Measurements from ENCODE around the gene TBCB.
"Not testable (repeated sequence)": the region's sequence is repeated elsewhere in the genome, so short reads cannot be mapped to it uniquely, and the experiment has no call there.

Gene TBCB

DNA sequence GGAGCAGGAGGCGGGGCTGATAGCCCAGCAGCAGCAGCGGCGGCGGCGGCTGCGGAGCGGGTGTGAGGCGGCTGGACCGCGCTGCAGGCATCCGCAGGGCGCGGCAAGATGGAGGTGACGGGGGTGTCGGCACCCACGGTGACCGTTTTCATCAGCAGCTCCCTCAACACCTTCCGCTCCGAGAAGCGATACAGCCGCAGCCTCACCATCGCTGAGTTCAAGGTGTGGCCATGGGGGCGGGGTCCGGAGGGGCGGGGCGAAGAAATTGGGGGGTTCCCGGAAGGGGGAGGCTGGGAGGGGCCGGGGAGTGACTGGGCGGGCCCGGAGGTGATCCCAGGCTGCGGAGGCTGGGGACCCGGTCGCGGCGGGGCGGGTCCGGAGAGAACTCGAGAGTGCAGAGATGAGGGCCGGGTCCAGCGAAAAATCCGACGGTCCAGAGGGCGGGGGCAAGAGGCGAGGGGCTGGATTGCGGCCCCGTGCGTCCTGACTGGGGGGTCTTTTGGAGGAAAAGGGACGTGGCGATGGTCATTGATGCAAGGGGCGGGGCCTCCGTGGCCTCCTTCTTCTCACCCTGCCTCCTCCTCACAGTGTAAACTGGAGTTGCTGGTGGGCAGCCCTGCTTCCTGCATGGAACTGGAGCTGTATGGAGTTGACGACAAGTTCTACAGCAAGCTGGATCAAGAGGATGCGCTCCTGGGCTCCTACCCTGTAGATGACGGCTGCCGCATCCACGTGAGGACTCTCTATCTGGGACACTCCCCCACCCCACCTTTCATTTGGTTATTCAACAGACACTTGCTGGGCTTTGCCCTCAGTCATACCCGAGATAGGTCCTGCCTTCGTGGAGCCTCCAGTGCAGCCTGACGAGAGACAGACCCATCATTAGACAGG is at the start of gene TBCB:
Gene TBCB, plus strand, starts transcription at position 16 of the 891 bp plus-strand sequence. Its CDS starts 93 bp downstream, at position 109.
- peaks cover 8% of the 10 kb centered on the region; the same call in 1 of the 2 replicates for H3K36me3 ChIP-seq (ENCODE audit: control insufficient read depth, insufficient read depth, low read length)
- H3K4me3 ChIP-seq (ENCODE audit: low read length), result peak within 1 kb of the TSS; percentile 78

DNA sequence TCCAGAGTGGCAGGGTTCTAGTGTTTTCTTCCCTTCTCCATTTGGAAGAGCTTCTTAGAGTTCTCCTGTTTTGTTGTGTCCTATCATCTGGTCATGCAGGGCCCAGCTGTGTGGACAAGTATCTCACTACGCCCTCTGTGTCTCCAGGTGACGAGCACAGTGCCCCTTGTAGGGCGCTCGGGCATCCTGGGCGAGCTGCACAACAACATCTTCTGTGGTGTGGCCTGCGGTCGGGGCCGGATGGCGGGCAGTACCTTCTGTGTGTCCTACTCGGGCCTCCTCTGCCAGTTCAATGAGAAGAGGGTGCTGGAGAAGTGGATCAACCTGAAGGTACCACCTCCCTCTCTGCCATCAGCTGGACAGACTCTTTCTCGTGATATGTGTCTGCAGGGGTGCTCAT is 47.6 kb upstream of the TBCB start:
- no peaks in the 10 kb centered on the region for H3K4me1 ChIP-seq (ENCODE audit: control insufficient read depth, insufficient read depth, low read length)
- H3K27me3 ChIP-seq (ENCODE audit: control insufficient read depth, insufficient read depth, low read length), result no peaks in the 10 kb centered on the region
- no peak overlapping the region for H3K27ac ChIP-seq (ENCODE audit: low read length)
- DNase-seq (ENCODE audit: low read depth, low spot score), result no peak
- H3K4me3 ChIP-seq (ENCODE audit: low read length), result no peak overlapping the region
- WGBS (ENCODE audit: insufficient coverage, insufficient read length), result no CpG with 5 or more reads among the region's 11 CpGs
- H3K36me3 ChIP-seq (ENCODE audit: control insufficient read depth, insufficient read depth, low read length), result peaks cover 38% of the 10 kb centered on the region
- no peaks in the 10 kb centered on the region for H3K9me3 ChIP-seq (ENCODE audit: control insufficient read depth, insufficient read depth, low read length)

More for the DNA sequence above, at the start of gene TBCB:
- WGBS (ENCODE audit: insufficient coverage, insufficient read length), result no CpG with 5 or more reads among the region's 59 CpGs
- Histone ChIP-seq H3K27ac (ENCODE audit: low read length) (no peak within 1 kb of the TSS), H3K9me3 (ENCODE audit: control insufficient read depth, insufficient read depth, low read length) (no peaks in the 10 kb centered on the region), H3K27me3 (ENCODE audit: control insufficient read depth, insufficient read depth, low read length) (no peaks in the 10 kb centered on the region), H3K4me1 (ENCODE audit: control insufficient read depth, insufficient read depth, low read length) (peaks cover 8% of the 10 kb centered on the region)
- DNase-seq (ENCODE audit: low read depth, low spot score), result no peak

- H3K4me3 ChIP-seq (ENCODE audit: low read length); H3K9me3 ChIP-seq (ENCODE audit: control insufficient read depth, insufficient read depth, low read length); DNase-seq (ENCODE audit: low read depth, low spot score); H3K4me1 ChIP-seq (ENCODE audit: control insufficient read depth, insufficient read depth, low read length); H3K27me3 ChIP-seq (ENCODE audit: control insufficient read depth, insufficient read depth, low read length); H3K27ac ChIP-seq (ENCODE audit: low read length): not testable (repeated sequence)
- no CpG with 5 or more reads among the region's 57 CpGs for WGBS (ENCODE audit: insufficient coverage, insufficient read length)
- H3K36me3 ChIP-seq (ENCODE audit: control insufficient read depth, insufficient read depth, low read length), result peaks cover 51% of the 10 kb centered on the region
These were observed 46.3 kb upstream of the TBCB start for GRCh38 chr19:36068810-36069499.

DNA sequence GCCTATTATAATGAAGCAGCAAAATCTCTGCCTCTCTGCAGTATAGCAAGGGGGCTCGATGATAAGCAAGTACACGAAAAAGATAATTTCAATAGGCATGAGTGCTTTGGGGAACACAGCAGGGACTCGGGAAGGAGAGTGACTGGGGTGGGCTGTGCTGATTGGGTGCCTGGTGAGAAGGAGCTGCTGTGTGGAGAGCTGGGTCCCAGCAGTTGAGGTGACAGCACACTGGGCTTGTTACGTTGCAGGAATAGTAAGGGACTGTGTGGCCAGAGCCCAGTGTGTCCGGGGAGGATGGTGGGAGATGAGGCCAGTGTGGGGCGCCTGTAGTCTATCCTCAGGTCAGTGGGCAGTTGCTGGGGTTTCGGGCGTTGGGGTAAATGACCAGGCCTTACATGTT is 43.2 kb upstream of the TBCB start:
- no peaks in the 10 kb centered on the region for H3K27me3 ChIP-seq (ENCODE audit: control insufficient read depth, insufficient read depth, low read length)
- no peaks in the 10 kb centered on the region for H3K9me3 ChIP-seq (ENCODE audit: control insufficient read depth, insufficient read depth, low read length)
- no peaks in the 10 kb centered on the region for H3K4me1 ChIP-seq (ENCODE audit: control insufficient read depth, insufficient read depth, low read length)
- H3K27ac ChIP-seq (ENCODE audit: low read length), result no peak overlapping the region
- peaks cover 45% of the 10 kb centered on the region for H3K36me3 ChIP-seq (ENCODE audit: control insufficient read depth, insufficient read depth, low read length)
- no peak for DNase-seq (ENCODE audit: low read depth, low spot score)
- WGBS (ENCODE audit: insufficient coverage, insufficient read length), result no CpG with 5 or more reads among the region's 8 CpGs
- no peak overlapping the region for H3K4me3 ChIP-seq (ENCODE audit: low read length)

DNA sequence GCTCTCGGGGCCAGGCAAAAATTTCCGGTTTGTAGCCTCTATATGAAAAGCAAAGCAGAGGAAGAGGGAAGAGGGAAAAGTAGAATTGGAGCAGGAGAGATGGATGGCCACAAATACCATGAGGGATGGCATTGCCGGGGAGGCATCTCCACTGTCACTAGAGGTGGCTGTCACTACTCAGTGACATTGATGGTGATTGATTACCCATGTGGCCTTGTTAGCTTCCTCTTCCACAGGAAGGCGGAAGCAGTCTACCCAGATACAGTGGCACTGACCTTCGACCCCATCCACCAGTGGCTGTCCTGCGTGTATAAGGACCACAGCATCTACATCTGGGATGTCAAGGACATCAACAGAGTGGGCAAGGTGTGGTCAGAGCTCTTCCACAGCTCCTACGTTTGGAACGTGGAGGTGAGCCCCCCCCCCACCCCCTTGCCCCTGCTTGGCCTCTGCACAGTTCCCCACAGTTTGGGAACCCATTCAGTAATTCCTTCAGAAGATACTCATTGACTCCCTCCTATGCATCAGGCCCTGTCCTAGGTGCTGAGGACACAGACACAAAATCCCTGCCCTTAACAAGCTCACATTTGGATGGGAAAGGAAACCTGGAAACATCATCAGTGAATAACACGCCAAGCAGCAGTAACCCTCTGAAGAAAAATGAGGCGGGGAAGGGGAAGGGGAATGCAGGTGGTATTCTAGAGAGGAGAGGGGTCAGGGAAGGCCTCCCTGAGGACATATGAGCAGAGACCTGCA is 42.0 kb upstream of the TBCB start:
- no CpG with 5 or more reads among the region's 10 CpGs for WGBS (ENCODE audit: insufficient coverage, insufficient read length)
- Histone ChIP-seq H3K4me1 (ENCODE audit: control insufficient read depth, insufficient read depth, low read length) (no peaks in the 10 kb centered on the region), H3K36me3 (ENCODE audit: control insufficient read depth, insufficient read depth, low read length) (peaks cover 35% of the 10 kb centered on the region), H3K27ac (ENCODE audit: low read length) (no peak overlapping the region), H3K27me3 (ENCODE audit: control insufficient read depth, insufficient read depth, low read length) (no peaks in the 10 kb centered on the region), H3K9me3 (ENCODE audit: control insufficient read depth, insufficient read depth, low read length) (no peaks in the 10 kb centered on the region), H3K4me3 (ENCODE audit: low read length) (no peak overlapping the region)
- DNase-seq (ENCODE audit: low read depth, low spot score), result no peak

DNA sequence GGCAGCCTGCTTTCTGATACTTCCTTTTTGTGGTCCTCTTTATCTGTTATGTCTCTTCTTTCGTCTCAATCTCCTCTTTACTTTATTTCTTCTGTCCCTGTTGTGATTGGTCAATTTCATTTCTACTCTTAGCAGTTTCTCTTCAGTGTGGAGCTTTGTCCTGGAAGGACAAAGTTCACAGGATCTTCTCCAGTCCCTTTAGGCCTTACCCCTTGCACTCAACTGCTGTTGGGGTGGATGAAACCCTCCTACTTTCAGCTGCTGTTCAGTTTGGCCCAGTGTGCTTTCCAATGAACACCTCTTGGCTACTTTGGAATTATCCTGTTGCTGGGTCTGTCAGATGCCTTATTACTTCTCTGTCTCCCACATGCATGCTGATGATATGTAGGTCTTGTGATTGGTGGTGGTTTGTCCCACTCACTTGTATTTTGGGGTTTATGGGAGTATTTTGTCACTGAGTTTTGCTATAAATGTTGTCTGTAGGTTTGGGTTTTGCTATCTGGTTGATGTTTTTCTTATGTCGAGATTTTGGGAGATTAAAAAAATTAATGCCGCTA is 35.8 kb upstream of the TBCB start:
- Histone ChIP-seq H3K27me3 (ENCODE audit: control insufficient read depth, insufficient read depth, low read length) (no peaks in the 10 kb centered on the region), H3K27ac (ENCODE audit: low read length) (no peak overlapping the region), H3K36me3 (ENCODE audit: control insufficient read depth, insufficient read depth, low read length) (peaks cover 33% of the 10 kb centered on the region), H3K4me3 (ENCODE audit: low read length) (no peak overlapping the region), H3K9me3 (ENCODE audit: control insufficient read depth, insufficient read depth, low read length) (no peaks in the 10 kb centered on the region), H3K4me1 (ENCODE audit: control insufficient read depth, insufficient read depth, low read length) (no peaks in the 10 kb centered on the region)
- no peak for DNase-seq (ENCODE audit: low read depth, low spot score)
- 100% methylated on average over 1 of the region's 3 CpGs for whole genome bisulfite sequencing (ENCODE audit: insufficient coverage, insufficient read length)

GRCh38 chr19:36081385-36081784 is 33.9 kb upstream of the TBCB start:
- Histone ChIP-seq H3K36me3 (ENCODE audit: control insufficient read depth, insufficient read depth, low read length) (peaks cover 37% of the 10 kb centered on the region), H3K27ac (ENCODE audit: low read length) (no peak overlapping the region), H3K4me3 (ENCODE audit: low read length) (no peak overlapping the region), H3K4me1 (ENCODE audit: control insufficient read depth, insufficient read depth, low read length) (no peaks in the 10 kb centered on the region), H3K9me3 (ENCODE audit: control insufficient read depth, insufficient read depth, low read length) (no peaks in the 10 kb centered on the region), H3K27me3 (ENCODE audit: control insufficient read depth, insufficient read depth, low read length) (no peaks in the 10 kb centered on the region)
- WGBS (ENCODE audit: insufficient coverage, insufficient read length), result no CpG with 5 or more reads among the region's 3 CpGs
- DNase-seq (ENCODE audit: low read depth, low spot score), result no peak

DNA sequence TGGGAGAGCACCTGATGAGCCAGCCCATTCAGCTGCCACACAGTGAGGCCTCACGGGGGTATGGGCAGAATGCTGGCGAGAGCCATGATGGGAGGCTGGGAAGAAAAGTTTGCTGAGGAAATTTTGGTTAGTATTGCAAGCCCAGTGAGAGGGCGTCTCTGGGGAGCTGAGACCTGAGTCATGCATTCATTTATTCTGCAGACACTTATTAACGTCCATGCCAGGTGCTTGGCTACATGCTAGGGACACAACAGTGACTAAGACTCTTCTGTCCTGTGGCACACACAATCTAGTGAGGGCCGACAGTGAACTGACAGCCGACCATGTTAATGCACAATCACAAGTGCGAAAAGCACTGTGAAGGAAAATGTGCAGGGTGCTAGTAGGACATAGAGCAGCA is 33.4 kb upstream of the TBCB start:
- no peaks in the 10 kb centered on the region for H3K27me3 ChIP-seq (ENCODE audit: control insufficient read depth, insufficient read depth, low read length)
- WGBS (ENCODE audit: insufficient coverage, insufficient read length), result no CpG with 5 or more reads among the region's 7 CpGs
- no peak overlapping the region for H3K4me3 ChIP-seq (ENCODE audit: low read length)
- H3K9me3 ChIP-seq (ENCODE audit: control insufficient read depth, insufficient read depth, low read length), result no peaks in the 10 kb centered on the region
- no peak for DNase-seq (ENCODE audit: low read depth, low spot score)
- H3K27ac ChIP-seq (ENCODE audit: low read length), result no peak overlapping the region
- peaks cover 40% of the 10 kb centered on the region for H3K36me3 ChIP-seq (ENCODE audit: control insufficient read depth, insufficient read depth, low read length)
- no peaks in the 10 kb centered on the region for H3K4me1 ChIP-seq (ENCODE audit: control insufficient read depth, insufficient read depth, low read length)

DNA sequence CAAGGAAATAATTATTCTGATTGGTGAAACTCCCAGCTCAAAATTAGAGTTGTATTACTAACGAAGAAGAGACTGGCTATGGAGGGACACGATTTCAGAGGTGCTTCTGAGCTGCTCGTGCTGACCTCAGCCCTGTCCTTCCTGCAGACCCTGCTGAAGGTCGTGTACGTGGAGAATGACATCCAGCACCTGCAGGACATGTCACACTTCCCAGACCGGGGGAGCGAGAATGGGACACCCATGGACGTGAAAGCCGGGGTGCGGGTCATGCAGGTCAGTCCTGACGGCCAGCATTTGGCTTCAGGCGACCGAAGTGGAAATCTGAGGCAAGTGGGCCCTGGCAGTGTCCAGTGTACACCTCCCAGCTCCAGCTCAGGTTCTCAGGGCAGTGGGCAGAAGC is 32.4 kb upstream of the TBCB start:
- WGBS (ENCODE audit: insufficient coverage, insufficient read length), result no CpG with 5 or more reads among the region's 13 CpGs
- H3K27ac ChIP-seq (ENCODE audit: low read length), result no peak overlapping the region
- no peaks in the 10 kb centered on the region for H3K27me3 ChIP-seq (ENCODE audit: control insufficient read depth, insufficient read depth, low read length)
- no peak for DNase-seq (ENCODE audit: low read depth, low spot score)
- no peaks in the 10 kb centered on the region for H3K9me3 ChIP-seq (ENCODE audit: control insufficient read depth, insufficient read depth, low read length)
- no peak overlapping the region for H3K4me3 ChIP-seq (ENCODE audit: low read length)
- H3K4me1 ChIP-seq (ENCODE audit: control insufficient read depth, insufficient read depth, low read length), result no peaks in the 10 kb centered on the region
- H3K36me3 ChIP-seq (ENCODE audit: control insufficient read depth, insufficient read depth, low read length), result peaks cover 43% of the 10 kb centered on the region
